Activated T-cell treated with anti-CD3 and anti-CD28 coated beads, Interleukin-2, amount 50 U/mL, for 24 hours (primary cell): ENCODE results near the gene TXNRD2.

ENCODE experiments used
- DNase-seq: peaks from one replicate; pipeline ENCODE4 v3.0.0-alpha.2; 2020
- H3K27ac Mint-ChIP-seq: 2 replicates; pipeline ENCODE4 v1.8.0; 2020; ENCODE audit warnings: mild to moderate bottlenecking, mixed read lengths
- H3K27me3 Mint-ChIP-seq: 2 replicates; pipeline ENCODE4 v1.8.0; 2020; ENCODE audit warnings: mixed read lengths
- H3K36me3 Mint-ChIP-seq: 2 replicates; pipeline ENCODE4 v1.8.0; 2020; ENCODE audit warnings: low read depth, mixed read lengths
- H3K4me1 Mint-ChIP-seq: 2 replicates; pipeline ENCODE4 v1.8.0; 2020; ENCODE audit warnings: low read depth, mixed read lengths
- H3K4me3 Mint-ChIP-seq: 2 replicates; pipeline ENCODE4 v1.8.0; 2020; ENCODE audit warnings: mild to moderate bottlenecking, moderate library complexity, mixed read lengths
- H3K9me3 Mint-ChIP-seq: 2 replicates; pipeline ENCODE4 v1.8.0; 2020; ENCODE audit warnings: mixed read lengths

Gene TXNRD2

GRCh38 chr22:19964701-19965386 is 23.2 kb upstream of the TXNRD2 start:
- no peak overlapping the region for H3K4me3 Mint-ChIP-seq

GRCh38 chr22:19963863-19964642 is 22.4 kb upstream of the TXNRD2 start:
- peaks cover 5% of the 10 kb centered on the region for H3K4me1 Mint-ChIP-seq
- H3K36me3 Mint-ChIP-seq: peaks cover 57% of the 10 kb centered on the region
- no peak for DNase-seq
- H3K9me3 Mint-ChIP-seq: no peaks in the 10 kb centered on the region
- H3K27ac Mint-ChIP-seq: no peak overlapping the region
- H3K27me3 Mint-ChIP-seq: no peaks in the 10 kb centered on the region
- no peak overlapping the region for H3K4me3 Mint-ChIP-seq

More at GRCh38 chr22:19964701-19965386, 23.2 kb upstream of the TXNRD2 start:
- peaks cover 5% of the 10 kb centered on the region for H3K4me1 Mint-ChIP-seq
- H3K36me3 Mint-ChIP-seq: peaks cover 62% of the 10 kb centered on the region
- H3K27ac Mint-ChIP-seq: no peak overlapping the region
- no peak for DNase-seq
- no peaks in the 10 kb centered on the region for H3K27me3 Mint-ChIP-seq
- no peaks in the 10 kb centered on the region for H3K9me3 Mint-ChIP-seq

GRCh38 chr22:19962909-19963806 is 21.5 kb upstream of the TXNRD2 start:
- no peak for DNase-seq
- Mint-ChIP-seq H3K36me3 (peaks cover 53% of the 10 kb centered on the region), H3K27me3 (no peaks in the 10 kb centered on the region), H3K4me3 (no peak overlapping the region), H3K4me1 (peaks cover 5% of the 10 kb centered on the region), H3K27ac (no peak overlapping the region), H3K9me3 (no peaks in the 10 kb centered on the region)

GRCh38 chr22:19962246-19962908 is 20.8 kb upstream of the TXNRD2 start:
- H3K4me1 Mint-ChIP-seq: peaks cover 5% of the 10 kb centered on the region
- peaks cover 46% of the 10 kb centered on the region for H3K36me3 Mint-ChIP-seq
- no peaks in the 10 kb centered on the region for H3K27me3 Mint-ChIP-seq
- DNase-seq: peak; percentile 79
- H3K27ac Mint-ChIP-seq: no peak overlapping the region
- H3K4me3 Mint-ChIP-seq: no peak overlapping the region
- H3K9me3 Mint-ChIP-seq: no peaks in the 10 kb centered on the region

GRCh38 chr22:19961868-19962245 is 20.2 kb upstream of the TXNRD2 start:
- Mint-ChIP-seq H3K4me3 (no peak overlapping the region), H3K4me1 (peaks cover 5% of the 10 kb centered on the region), H3K9me3 (no peaks in the 10 kb centered on the region), H3K27me3 (no peaks in the 10 kb centered on the region), H3K36me3 (peaks cover 40% of the 10 kb centered on the region), H3K27ac (no peak overlapping the region)
- no peak for DNase-seq

GRCh38 chr22:19961201-19961580 is 19.6 kb upstream of the TXNRD2 start:
- H3K4me1 Mint-ChIP-seq: peaks cover 5% of the 10 kb centered on the region
- no peak for DNase-seq
- no peaks in the 10 kb centered on the region for H3K27me3 Mint-ChIP-seq
- peaks cover 36% of the 10 kb centered on the region for H3K36me3 Mint-ChIP-seq
- no peak overlapping the region for H3K27ac Mint-ChIP-seq
- H3K4me3 Mint-ChIP-seq: no peak overlapping the region
- no peaks in the 10 kb centered on the region for H3K9me3 Mint-ChIP-seq

- DNase-seq: no peak
- H3K4me3 Mint-ChIP-seq: no peak overlapping the region
- no peaks in the 10 kb centered on the region for H3K9me3 Mint-ChIP-seq
- no peak overlapping the region for H3K27ac Mint-ChIP-seq
- H3K36me3 Mint-ChIP-seq: peaks cover 32% of the 10 kb centered on the region
- peaks cover 7% of the 10 kb centered on the region for H3K4me1 Mint-ChIP-seq
- H3K27me3 Mint-ChIP-seq: no peaks in the 10 kb centered on the region
These were observed 19.0 kb upstream of the TXNRD2 start for GRCh38 chr22:19960491-19961200.

- DNase-seq: no peak
- H3K4me1 Mint-ChIP-seq: peaks cover 12% of the 10 kb centered on the region
- H3K4me3 Mint-ChIP-seq: no peak overlapping the region
- no peaks in the 10 kb centered on the region for H3K27me3 Mint-ChIP-seq
- peaks cover 27% of the 10 kb centered on the region for H3K36me3 Mint-ChIP-seq
- no peak overlapping the region for H3K27ac Mint-ChIP-seq
- no peaks in the 10 kb centered on the region for H3K9me3 Mint-ChIP-seq
These were observed 18.2 kb upstream of the TXNRD2 start for GRCh38 chr22:19959587-19960490.

- H3K4me1 Mint-ChIP-seq: peaks cover 12% of the 10 kb centered on the region
- no peak for DNase-seq
- no peak overlapping the region for H3K4me3 Mint-ChIP-seq
- no peaks in the 10 kb centered on the region for H3K27me3 Mint-ChIP-seq
- no peak overlapping the region for H3K27ac Mint-ChIP-seq
- peaks cover 20% of the 10 kb centered on the region for H3K36me3 Mint-ChIP-seq
- H3K9me3 Mint-ChIP-seq: no peaks in the 10 kb centered on the region
These were observed 17.5 kb upstream of the TXNRD2 start for GRCh38 chr22:19959043-19959586.

GRCh38 chr22:19958083-19959042 is 16.7 kb upstream of the TXNRD2 start:
- Mint-ChIP-seq H3K36me3 (peaks cover 13% of the 10 kb centered on the region), H3K27ac (no peak overlapping the region), H3K9me3 (no peaks in the 10 kb centered on the region), H3K27me3 (no peaks in the 10 kb centered on the region), H3K4me3 (no peak overlapping the region), H3K4me1 (peaks cover 15% of the 10 kb centered on the region)
- DNase-seq: no peak

GRCh38 chr22:19957445-19957844 is 15.8 kb upstream of the TXNRD2 start:
- Mint-ChIP-seq H3K27me3 (no peaks in the 10 kb centered on the region), H3K36me3 (peaks cover 8% of the 10 kb centered on the region), H3K27ac (no peak overlapping the region), H3K9me3 (no peaks in the 10 kb centered on the region), H3K4me1 (peaks cover 10% of the 10 kb centered on the region), H3K4me3 (no peak overlapping the region)
- DNase-seq: no peak
